SK-N-SH (cell line): ENCODE data around the gene SGMS2. TPM values are rescaled to one million over a fixed set of nuclear protein-coding genes. Genes with fewer than 3 reads are reported as not detected.

ENCODE experiments used
- CTCF ChIA-PET: fragments of 300-600, 350-600 bp; formaldehyde crosslinking; extraction: SDS; loops from one replicate; lab custom pipeline; 2021; lab: Yijun Ruan, JAX
- POLR2A ChIA-PET: fragments of 350-600 bp; sonication (Branson Sonifier 250); formaldehyde crosslinking; extraction: SDS; loops from one replicate; lab custom pipeline; 2020; ENCODE audit warnings: antibody characterized with exemption, inconsistent platforms; lab: Yijun Ruan, JAX
- DNase-seq: peaks from one replicate; pipeline ENCODE4 v3.0.0; 2012
- H2AFZ ChIP-seq: fragments of 200-600 bp; sonication (generic); 2 replicates; pipeline ENCODE4 v1.8.1; 2016; ENCODE audit warnings: antibody characterized with exemption, mild to moderate bottlenecking, low read depth
- H3F3A ChIP-seq: fragments of 200-600 bp; sonication (generic); replicated peaks from 2 replicates; pipeline ENCODE3; 2016; ENCODE audit warnings: antibody characterized with exemption, mild to moderate bottlenecking; ENCODE audit not compliant: insufficient read depth
- H3K27ac ChIP-seq, 2 experiments: fragments of 200-500 bp in 1 of 2; fragments of 200-600 bp in 1 of 2; sonication (Bioruptor generic) in 1 of 2; sonication (generic), shearing (Covaris generic) in 1 of 2; 2 replicates each; pipeline versions ENCODE4 v1.5.1 to v1.6.1; 2014 to 2016; ENCODE audit warnings: low read depth in 2 of 2, inconsistent platforms in 1 of 2, low read length in 1 of 2, mild to moderate bottlenecking in 1 of 2, mixed read lengths in 1 of 2
- H3K27me3 ChIP-seq: fragments of 200-600 bp; sonication (generic), shearing (Covaris generic); 2 replicates; pipeline ENCODE4 v1.6.1; 2016; ENCODE audit warnings: mixed run types; ENCODE audit not compliant: insufficient read depth
- H3K36me3 ChIP-seq, 2 experiments: fragments of 200-500 bp in 1 of 2; fragments of 200-600 bp in 1 of 2; sonication (Bioruptor generic) in 1 of 2; sonication (generic) in 1 of 2; replicated peaks in 1 of 2; 2 replicates each; pipeline versions ENCODE3 to v1.5.1; 2014 to 2016; ENCODE audit warnings: low read length in 1 of 2, mild to moderate bottlenecking in 1 of 2; ENCODE audit not compliant: insufficient read depth in 2 of 2, control insufficient read depth in 1 of 2
- H3K4me1 ChIP-seq, 2 experiments: fragments of 200-500 bp in 1 of 2; fragments of 200-600 bp in 1 of 2; sonication (Bioruptor generic) in 1 of 2; sonication (generic), shearing (Covaris generic) in 1 of 2; 2 replicates each; pipeline versions ENCODE4 v1.5.1 to v1.6.1; 2014 to 2016; ENCODE audit warnings: low read depth in 1 of 2, low read length in 1 of 2, mixed run types in 1 of 2; ENCODE audit not compliant: insufficient read depth in 2 of 2, control insufficient read depth in 1 of 2
- H3K4me2 ChIP-seq: fragments of 200-600 bp; sonication (generic), shearing (Covaris generic); 2 replicates; pipeline ENCODE4 v1.6.1; 2017; ENCODE audit warnings: mixed run types
- H3K4me3 ChIP-seq, 2 experiments: fragments of 200-500 bp in 1 of 2; fragments of 200-600 bp in 1 of 2; sonication (Bioruptor generic) in 1 of 2; sonication (generic), shearing (Covaris generic) in 1 of 2; 2 replicates each; pipeline versions ENCODE4 v1.5.1 to v1.8.1; 2014 to 2016; ENCODE audit warnings: low read depth in 2 of 2, inconsistent platforms in 1 of 2, low read length in 1 of 2, mild to moderate bottlenecking in 1 of 2, mixed read lengths in 1 of 2, moderate library complexity in 1 of 2
- H3K79me2 ChIP-seq: fragments of 200-600 bp; sonication (generic); 2 replicates; pipeline ENCODE4 v1.8.1; 2017; ENCODE audit warnings: mild to moderate bottlenecking; ENCODE audit not compliant: insufficient read depth
- H3K9ac ChIP-seq: fragments of 200-600 bp; sonication (generic); 2 replicates; pipeline ENCODE4 v1.6.1; 2017; ENCODE audit warnings: mixed run types
- H3K9me2 ChIP-seq: fragments of 200-600 bp; sonication (generic); 2 replicates; pipeline ENCODE4 v1.6.1; 2017; ENCODE audit warnings: mixed run types
- H3K9me3 ChIP-seq: fragments of 200-600 bp; sonication (generic); 2 replicates; pipeline ENCODE4 v1.6.1; 2017; ENCODE audit warnings: mixed run types, mild to moderate bottlenecking, moderate library complexity
- H4K20me1 ChIP-seq: fragments of 200-600 bp; sonication (generic); 2 replicates; pipeline ENCODE4 v1.6.1; 2017; ENCODE audit warnings: mild to moderate bottlenecking, mixed run types; ENCODE audit not compliant: insufficient read depth
- CHD2 ChIP-seq: fragments of 150-350 bp; IDR thresholded peaks from 2 replicates; pipeline ENCODE4 v1.6.1; 2018; ENCODE audit warnings: low read length; ENCODE audit not compliant: partially characterized antibody
- ELF1 ChIP-seq: IDR thresholded peaks from 2 replicates; pipeline ENCODE4 v1.4.0; 2012
- MXI1 ChIP-seq: IDR thresholded peaks from 2 replicates; pipeline ENCODE4 v1.6.1; 2012; ENCODE audit warnings: mild to moderate bottlenecking, low read depth, low read length, improper control_type of control experiment
- SIN3A ChIP-seq: IDR thresholded peaks from 2 replicates; pipeline ENCODE4 v1.6.1; 2012; ENCODE audit warnings: low read depth, mild to moderate bottlenecking, low read length, moderate library complexity, borderline replicate concordance
- TEAD4 ChIP-seq: IDR thresholded peaks from 2 replicates; pipeline ENCODE4 v1.4.0; 2012; ENCODE audit warnings: mild to moderate bottlenecking, borderline replicate concordance; ENCODE audit not compliant: insufficient read depth
- WGBS: methylation state at CpG from one replicate; pipeline ENCODE4 v1.1.6; 2017; ENCODE audit warnings: low lambda C conversion rate; 5-methylcytosine and 5-hydroxymethylcytosine counted together
- polyA plus RNA-seq, 3 experiments: library from polyadenylated mRNA; depleted of rRNA; stranded (reverse); fragments of >200 nt; gene quantifications; 2 replicates each; pipeline ENCODE4 v1.2.3, GENCODE V29; 2012
- TF ChIP-seq, protein P1 (sequence below): IDR thresholded peaks from 2 replicates; pipeline ENCODE4 v1.4.0; 2012; ENCODE audit warnings: low read depth
- TF ChIP-seq, protein P2 (sequence below): IDR thresholded peaks from 2 replicates; pipeline ENCODE4 v1.4.0; 2012; ENCODE audit warnings: low read depth, borderline replicate concordance
- TF ChIP-seq, protein P3 (sequence below): IDR thresholded peaks from 2 replicates; pipeline ENCODE4 v1.4.0; 2012; ENCODE audit warnings: low read depth, borderline replicate concordance
- TF ChIP-seq, protein P4 (sequence below): fragments of 150-350 bp; IDR thresholded peaks from 2 replicates; pipeline ENCODE4 v1.6.1; 2016; ENCODE audit warnings: mild to moderate bottlenecking, low read depth, low read length
- TF ChIP-seq, protein P5 (sequence below): IDR thresholded peaks from 2 replicates; pipeline ENCODE4 v1.6.1; 2012; ENCODE audit warnings: mild to moderate bottlenecking, low read depth, low read length, moderate library complexity

The SGMS2 gene
- polyA plus RNA-seq, 1 of the 3 experiments (the other 2 are of a cell fraction) = 0.82 TPM

DNA sequence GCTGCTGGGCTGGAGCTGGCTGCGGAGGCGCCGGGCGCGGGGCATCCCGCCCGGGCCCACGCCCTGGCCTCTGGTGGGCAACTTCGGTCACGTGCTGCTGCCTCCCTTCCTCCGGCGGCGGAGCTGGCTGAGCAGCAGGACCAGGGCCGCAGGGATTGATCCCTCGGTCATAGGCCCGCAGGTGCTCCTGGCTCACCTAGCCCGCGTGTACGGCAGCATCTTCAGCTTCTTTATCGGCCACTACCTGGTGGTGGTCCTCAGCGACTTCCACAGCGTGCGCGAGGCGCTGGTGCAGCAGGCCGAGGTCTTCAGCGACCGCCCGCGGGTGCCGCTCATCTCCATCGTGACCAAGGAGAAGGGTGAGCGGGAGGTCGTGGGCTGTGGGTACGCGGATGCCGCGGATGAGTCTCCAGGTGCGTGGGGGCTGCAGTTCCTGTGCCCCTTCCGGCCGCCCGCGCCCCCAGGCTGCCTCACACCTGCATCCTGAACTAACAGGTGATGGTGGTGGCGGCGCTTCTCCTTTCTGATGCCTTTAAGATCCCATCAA, 107.1 kb downstream of the SGMS2 start:
- Histone ChIP-seq H3K4me3 (peak overlapping the region; percentile 83 to 87), H3K79me2 (no peaks in the 10 kb centered on the region), H3K27ac (peak overlapping the region in 1 of 2 experiments; percentile 58; a peak in 2 of 4 replicates), H3K4me2 (peak overlapping the region; percentile 94), H3F3A (no peaks in the 10 kb centered on the region), H2AFZ (peak overlapping the region; percentile 89), H3K9ac (peak overlapping the region; percentile 64), H3K27me3 (no peaks in the 10 kb centered on the region), H3K4me1 (peaks cover 0 to 14% of the 10 kb centered on the region in 2 experiments; a peak in 2 of 4 replicates), H3K36me3 (peaks cover 0 to 2% of the 10 kb centered on the region in 2 experiments), H3K9me3 (no peaks in the 10 kb centered on the region), H3K9me2 (no peaks in the 10 kb centered on the region), H4K20me1 (no peaks in the 10 kb centered on the region)
- WGBS = 27% methylated on average over 11 of the region's 45 CpGs
- CTCF ChIA-PET = interaction anchor here (0.9 to 1.9 kb wide), 4 partner anchors 10 to 174 kb away, joined by 3 to 10 read pairs (median 4); no protein-coding TSS in a partner anchor
- POLR2A ChIA-PET = interaction anchor here (1.2 kb wide), 1 partner anchor 688 kb away, joined by 4 read pairs; the partner anchor contains the start of gene RPL34
- DNase-seq = no peak
- TF ChIP-seq SIN3A (no peak), TEAD4 (no peak), MXI1 (0 out of 2 replicates have a peak, but pooled peaks have one; percentile 1), ELF1 (no peak), CHD2 (no peak)
- TF ChIP-seq, protein P1, sequence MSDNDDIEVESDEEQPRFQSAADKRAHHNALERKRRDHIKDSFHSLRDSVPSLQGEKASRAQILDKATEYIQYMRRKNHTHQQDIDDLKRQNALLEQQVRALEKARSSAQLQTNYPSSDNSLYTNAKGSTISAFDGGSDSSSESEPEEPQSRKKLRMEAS = 0 out of 2 replicates have a peak, but pooled peaks have one; percentile 16
- TF ChIP-seq, protein P2, sequence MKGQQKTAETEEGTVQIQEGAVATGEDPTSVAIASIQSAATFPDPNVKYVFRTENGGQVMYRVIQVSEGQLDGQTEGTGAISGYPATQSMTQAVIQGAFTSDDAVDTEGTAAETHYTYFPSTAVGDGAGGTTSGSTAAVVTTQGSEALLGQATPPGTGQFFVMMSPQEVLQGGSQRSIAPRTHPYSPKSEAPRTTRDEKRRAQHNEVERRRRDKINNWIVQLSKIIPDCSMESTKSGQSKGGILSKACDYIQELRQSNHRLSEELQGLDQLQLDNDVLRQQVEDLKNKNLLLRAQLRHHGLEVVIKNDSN = peak; percentile 78
- TF ChIP-seq, protein P3, sequence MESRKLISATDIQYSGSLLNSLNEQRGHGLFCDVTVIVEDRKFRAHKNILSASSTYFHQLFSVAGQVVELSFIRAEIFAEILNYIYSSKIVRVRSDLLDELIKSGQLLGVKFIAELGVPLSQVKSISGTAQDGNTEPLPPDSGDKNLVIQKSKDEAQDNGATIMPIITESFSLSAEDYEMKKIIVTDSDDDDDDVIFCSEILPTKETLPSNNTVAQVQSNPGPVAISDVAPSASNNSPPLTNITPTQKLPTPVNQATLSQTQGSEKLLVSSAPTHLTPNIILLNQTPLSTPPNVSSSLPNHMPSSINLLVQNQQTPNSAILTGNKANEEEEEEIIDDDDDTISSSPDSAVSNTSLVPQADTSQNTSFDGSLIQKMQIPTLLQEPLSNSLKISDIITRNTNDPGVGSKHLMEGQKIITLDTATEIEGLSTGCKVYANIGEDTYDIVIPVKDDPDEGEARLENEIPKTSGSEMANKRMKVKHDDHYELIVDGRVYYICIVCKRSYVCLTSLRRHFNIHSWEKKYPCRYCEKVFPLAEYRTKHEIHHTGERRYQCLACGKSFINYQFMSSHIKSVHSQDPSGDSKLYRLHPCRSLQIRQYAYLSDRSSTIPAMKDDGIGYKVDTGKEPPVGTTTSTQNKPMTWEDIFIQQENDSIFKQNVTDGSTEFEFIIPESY = no peak
- TF ChIP-seq, protein P4, sequence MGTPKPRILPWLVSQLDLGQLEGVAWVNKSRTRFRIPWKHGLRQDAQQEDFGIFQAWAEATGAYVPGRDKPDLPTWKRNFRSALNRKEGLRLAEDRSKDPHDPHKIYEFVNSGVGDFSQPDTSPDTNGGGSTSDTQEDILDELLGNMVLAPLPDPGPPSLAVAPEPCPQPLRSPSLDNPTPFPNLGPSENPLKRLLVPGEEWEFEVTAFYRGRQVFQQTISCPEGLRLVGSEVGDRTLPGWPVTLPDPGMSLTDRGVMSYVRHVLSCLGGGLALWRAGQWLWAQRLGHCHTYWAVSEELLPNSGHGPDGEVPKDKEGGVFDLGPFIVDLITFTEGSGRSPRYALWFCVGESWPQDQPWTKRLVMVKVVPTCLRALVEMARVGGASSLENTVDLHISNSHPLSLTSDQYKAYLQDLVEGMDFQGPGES = no peak
- TF ChIP-seq, protein P5, sequence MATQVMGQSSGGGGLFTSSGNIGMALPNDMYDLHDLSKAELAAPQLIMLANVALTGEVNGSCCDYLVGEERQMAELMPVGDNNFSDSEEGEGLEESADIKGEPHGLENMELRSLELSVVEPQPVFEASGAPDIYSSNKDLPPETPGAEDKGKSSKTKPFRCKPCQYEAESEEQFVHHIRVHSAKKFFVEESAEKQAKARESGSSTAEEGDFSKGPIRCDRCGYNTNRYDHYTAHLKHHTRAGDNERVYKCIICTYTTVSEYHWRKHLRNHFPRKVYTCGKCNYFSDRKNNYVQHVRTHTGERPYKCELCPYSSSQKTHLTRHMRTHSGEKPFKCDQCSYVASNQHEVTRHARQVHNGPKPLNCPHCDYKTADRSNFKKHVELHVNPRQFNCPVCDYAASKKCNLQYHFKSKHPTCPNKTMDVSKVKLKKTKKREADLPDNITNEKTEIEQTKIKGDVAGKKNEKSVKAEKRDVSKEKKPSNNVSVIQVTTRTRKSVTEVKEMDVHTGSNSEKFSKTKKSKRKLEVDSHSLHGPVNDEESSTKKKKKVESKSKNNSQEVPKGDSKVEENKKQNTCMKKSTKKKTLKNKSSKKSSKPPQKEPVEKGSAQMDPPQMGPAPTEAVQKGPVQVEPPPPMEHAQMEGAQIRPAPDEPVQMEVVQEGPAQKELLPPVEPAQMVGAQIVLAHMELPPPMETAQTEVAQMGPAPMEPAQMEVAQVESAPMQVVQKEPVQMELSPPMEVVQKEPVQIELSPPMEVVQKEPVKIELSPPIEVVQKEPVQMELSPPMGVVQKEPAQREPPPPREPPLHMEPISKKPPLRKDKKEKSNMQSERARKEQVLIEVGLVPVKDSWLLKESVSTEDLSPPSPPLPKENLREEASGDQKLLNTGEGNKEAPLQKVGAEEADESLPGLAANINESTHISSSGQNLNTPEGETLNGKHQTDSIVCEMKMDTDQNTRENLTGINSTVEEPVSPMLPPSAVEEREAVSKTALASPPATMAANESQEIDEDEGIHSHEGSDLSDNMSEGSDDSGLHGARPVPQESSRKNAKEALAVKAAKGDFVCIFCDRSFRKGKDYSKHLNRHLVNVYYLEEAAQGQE = no peak
